Caki2 (cell line): ENCODE data around the gene TRIM69. TPM values are rescaled to one million over a fixed set of nuclear protein-coding genes. Genes with fewer than 3 reads are reported as not detected.
"Not testable (repeated sequence)": the region's sequence is repeated elsewhere in the genome, so short reads cannot be mapped to it uniquely, and the experiment has no call there.

Experiments used
- DNase-seq: peaks from one replicate; pipeline ENCODE4 v3.0.0-alpha.2; 2015; ENCODE audit warnings: low read depth
- in situ Hi-C: cut with HindIII; loops from 2 replicates; pipeline ENCODE4 v1.10.0; 2016; ENCODE audit warnings: low sequenced_read_pairs, low pct_unique_long_range_greater_than_20kb, mixed read lengths
- total RNA-seq: library from RNA; depleted of rRNA; stranded (reverse); fragments of >200 nt; shearing (Covaris generic); gene quantifications from 2 replicates; pipeline ENCODE4 v1.2.3, GENCODE V29; 2014; ENCODE audit warnings: low replicate concordance

Gene TRIM69
- total RNA-seq, 1 experiment from 2014 or later, result 17.0 TPM

DNA sequence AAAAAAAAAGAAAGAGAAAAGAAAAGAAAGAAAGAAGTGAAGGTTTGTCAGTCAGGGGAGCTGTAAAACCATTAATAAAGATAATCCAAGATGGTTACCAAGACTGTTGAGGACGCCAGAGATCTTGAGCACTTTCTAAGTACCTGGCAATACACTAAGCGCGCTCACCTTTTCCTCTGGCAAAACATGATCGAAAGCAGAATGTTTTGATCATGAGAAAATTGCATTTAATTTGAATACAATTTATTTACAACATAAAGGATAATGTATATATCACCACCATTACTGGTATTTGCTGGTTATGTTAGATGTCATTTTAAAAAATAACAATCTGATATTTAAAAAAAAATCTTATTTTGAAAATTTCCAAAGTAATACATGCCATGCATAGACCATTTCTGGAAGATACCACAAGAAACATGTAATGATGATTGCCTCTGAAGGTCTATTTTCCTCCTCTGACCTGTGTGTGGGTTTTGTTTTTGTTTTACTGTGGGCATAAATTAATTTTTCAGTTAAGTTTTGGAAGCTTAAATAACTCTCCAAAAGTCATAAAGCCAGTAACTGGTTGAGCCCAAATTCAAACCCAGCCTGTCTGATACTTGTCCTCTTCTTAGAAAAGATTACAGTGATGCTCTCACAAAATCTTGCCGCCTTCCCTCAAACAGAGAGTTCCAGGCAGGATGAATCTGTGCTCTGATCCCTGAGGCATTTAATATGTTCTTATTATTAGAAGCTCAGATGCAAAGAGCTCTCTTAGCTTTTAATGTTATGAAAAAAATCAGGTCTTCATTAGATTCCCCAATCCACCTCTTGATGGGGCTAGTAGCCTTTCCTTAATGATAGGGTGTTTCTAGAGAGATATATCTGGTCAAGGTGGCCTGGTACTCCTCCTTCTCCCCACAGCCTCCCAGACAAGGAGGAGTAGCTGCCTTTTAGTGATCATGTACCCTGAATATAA is 23.0 kb upstream of the TRIM69 start:
- in situ Hi-C loops, result no loop called here
- DNase-seq, result peak; percentile 52

- in situ Hi-C loops, result no loop called here
- DNase-seq, result no peak
Measured at GRCh38 chr15:44715142-44715796, 21.1 kb upstream of the TRIM69 start.

- in situ Hi-C loops, result no loop called here
- no peak for DNase-seq
Measured at GRCh38 chr15:44715797-44716334, 20.5 kb upstream of the TRIM69 start.

DNA sequence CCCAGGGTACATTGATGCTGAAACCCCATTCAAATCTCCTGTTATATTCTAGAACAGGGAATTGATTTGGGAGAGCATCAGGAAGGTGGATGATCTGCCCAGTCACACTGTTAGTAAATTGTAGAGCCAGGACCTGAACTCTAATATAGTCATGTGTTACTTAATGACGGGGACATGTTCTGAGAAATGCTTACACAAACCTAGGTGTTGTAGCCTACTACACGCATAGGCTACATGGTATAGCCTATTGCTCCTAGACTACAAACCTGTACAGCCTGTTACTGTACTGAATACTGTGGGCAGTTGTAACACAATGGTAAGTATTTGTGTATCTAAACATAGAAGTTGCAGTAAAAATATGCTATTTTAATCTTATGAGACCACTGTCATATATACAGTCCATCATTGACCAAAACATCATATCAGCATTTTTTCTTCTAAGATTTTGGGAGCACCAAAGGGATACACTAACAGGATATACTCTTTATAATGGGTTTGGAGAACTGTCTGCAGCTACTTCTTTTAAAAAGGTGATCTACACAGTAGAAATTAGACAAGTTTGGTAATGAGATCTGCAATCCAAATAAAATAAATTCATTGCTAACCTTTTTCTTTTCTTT is 19.2 kb upstream of the TRIM69 start:
- no peak for DNase-seq
- in situ Hi-C loops, result no loop called here

- no peak for DNase-seq
- in situ Hi-C loops, result no loop called here
Measured at GRCh38 chr15:44718180-44718926, 18.0 kb upstream of the TRIM69 start.

GRCh38 chr15:44718927-44719292 is 17.4 kb upstream of the TRIM69 start:
- in situ Hi-C loops, result no loop called here
- no peak for DNase-seq

DNA sequence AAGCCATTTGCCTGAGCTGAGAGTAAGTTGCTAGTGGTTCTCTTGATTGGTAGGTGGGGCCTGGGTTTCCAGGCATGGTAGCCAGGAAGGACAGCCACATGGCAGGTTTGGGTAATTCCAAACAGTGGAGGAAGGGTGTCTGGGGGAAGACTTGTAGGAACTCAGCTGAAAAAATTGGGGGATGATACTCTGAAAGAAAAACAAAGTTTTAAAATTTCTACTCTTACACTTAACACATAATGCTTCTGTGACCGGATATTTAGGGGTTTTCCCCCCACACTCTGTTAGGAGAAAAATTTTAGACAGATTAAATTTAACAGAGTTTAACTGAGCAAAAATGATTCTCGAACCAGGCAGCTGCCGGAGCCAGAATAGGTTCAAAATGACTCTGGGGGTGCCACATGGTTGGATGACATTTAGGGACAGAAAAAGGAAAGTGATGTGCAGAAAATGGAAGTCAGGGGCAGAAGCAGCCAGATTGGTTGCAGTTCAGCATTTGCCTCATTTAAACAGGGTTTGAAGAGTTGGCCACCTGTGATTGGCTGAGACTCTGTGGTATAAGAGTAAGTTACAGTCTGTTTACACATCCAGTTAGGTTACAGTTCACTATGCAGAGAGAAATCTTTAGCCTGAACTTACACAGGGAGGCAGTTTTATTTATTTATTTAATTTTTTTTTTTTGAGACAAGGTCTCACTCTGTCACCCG is 16.9 kb upstream of the TRIM69 start:
- DNase-seq, result peak; percentile 50
- in situ Hi-C loops, result no loop called here

DNA sequence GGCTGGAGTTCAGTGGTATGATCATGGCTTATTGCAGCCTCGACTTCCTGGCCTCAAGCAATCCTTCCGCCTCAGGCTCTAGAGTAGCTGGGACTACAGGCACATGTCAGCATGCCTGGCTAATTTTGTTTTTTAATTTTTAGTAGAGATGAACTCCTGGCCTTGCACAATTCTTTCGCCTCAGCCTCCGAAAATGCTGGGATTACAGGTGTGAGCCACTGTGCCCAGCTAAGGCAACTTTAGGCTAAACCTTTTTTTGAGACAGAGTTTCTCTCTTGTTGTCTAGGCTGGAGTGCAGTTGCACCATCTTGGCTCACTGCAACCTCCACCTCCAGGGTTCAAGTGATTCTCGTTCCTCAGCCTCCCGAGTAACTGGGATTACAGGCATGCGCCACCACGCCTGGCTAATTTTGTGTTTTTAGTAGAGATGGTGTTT is 16.3 kb upstream of the TRIM69 start:
- in situ Hi-C loops, DNase-seq: not testable (repeated sequence)

- no peak for DNase-seq
- in situ Hi-C loops, result no loop called here
Measured at GRCh38 chr15:44720460-44721176, 15.7 kb upstream of the TRIM69 start.

DNA sequence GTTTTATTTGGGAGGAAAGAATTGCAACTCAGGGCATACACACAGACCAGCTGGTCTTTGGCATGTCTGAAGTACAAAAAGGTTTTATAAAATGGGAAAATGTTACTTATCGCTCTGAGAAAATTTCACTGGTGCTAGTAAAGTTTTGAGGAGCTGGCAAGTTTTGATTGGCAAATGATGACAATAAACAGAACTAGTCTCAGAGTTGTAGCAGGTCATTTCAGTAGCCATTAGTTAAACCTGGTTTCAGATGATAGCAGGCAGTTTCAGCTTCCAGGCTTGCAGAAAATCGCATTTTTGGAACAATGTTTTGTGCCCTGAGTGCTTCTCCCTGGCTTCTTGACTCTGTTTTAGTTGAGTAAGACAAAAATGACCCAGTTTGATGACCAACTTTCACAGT is 14.3 kb upstream of the TRIM69 start:
- DNase-seq, result no peak
- in situ Hi-C loops, result no loop called here

GRCh38 chr15:44726136-44726535 is 10.2 kb upstream of the TRIM69 start:
- DNase-seq, result no peak
- in situ Hi-C loops, result loop anchor here (25.0 kb wide), 1 partner anchor 139 kb away; no protein-coding TSS in a partner anchor

- in situ Hi-C loops, result loop anchor here (25.0 kb wide), 1 partner anchor 140 kb away; no protein-coding TSS in a partner anchor
Measured at GRCh38 chr15:44726568-44727484, 9.5 kb upstream of the TRIM69 start.

DNA sequence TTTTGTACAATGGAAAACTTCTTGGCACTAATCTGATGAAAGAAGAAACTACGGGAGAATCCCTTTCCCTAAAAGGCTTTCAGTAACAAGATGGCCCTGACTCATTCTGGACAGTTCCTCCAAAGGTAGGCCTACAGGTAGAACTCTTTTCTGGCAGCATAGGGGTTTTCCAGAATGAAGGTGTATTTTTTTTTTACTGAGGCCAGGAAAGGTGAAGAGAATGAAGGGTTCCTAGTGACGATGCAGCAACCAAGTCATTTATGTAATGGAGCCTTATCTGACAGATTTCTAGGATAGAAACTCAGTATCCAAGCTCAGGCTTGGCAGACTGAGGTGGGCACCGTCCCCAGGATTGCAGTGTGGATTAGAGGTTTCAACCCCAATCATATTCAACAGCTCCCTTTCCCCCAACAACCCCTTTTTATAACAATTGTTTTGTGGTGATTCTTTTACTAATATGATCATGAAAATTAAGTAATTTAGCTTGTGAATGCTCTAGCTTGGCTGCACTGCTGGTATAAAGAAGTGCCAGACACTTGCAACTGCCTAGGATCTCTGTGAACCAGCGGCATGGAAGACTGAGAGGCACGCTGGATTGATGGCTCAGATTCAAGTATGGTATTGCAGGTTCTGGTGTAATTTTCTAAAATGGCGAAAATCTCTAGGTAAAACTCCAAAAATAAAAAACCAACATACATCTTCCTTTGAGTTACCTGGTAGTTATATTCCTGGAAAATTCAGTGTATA is 8.7 kb upstream of the TRIM69 start:
- DNase-seq, result no peak
- in situ Hi-C loops, result loop anchor here (25.0 kb wide), 1 partner anchor 140 kb away; no protein-coding TSS in a partner anchor

More at GRCh38 chr15:44726568-44727484, 9.5 kb upstream of the TRIM69 start:
- peak; percentile 79 for DNase-seq

DNA sequence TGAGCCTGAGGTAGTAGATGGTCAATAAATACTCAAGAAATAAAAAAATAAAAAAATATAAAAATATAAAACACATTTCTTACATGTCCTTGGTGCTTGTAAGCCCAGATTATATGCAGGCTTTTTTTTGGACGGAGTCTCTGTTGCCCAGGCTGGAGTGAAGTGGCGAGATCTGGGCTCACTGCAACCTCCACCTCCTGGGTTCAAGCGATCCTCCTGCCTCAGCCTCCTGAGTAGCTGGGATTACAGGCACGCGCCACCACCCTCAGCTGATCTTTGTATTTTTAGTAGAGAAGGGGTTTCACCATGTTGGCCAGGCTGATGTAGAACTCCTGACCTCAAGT is 8.1 kb upstream of the TRIM69 start:
- DNase-seq, result not testable (repeated sequence)
- in situ Hi-C loops, result loop anchor here (25.0 kb wide), 1 partner anchor 141 kb away; no protein-coding TSS in a partner anchor
